A673 (cell line): ENCODE measurements around the gene CDK7.

ENCODE experiments used
- EZH2 ChIP-seq: fragments of 200-600 bp; sonication (generic); IDR thresholded peaks from 2 replicates; pipeline ENCODE4 v1.6.1; 2017; ENCODE audit warnings: borderline replicate concordance, low read depth, mild to moderate bottlenecking, mixed read lengths, antibody characterized with exemption, low read length; ENCODE audit not compliant: poor library complexity, severe bottlenecking
- TF ChIP-seq, protein P1 (sequence below): fragments of 300-800, 200-600 bp; sonication (generic); conservative IDR thresholded peaks from 2 replicates; pipeline ENCODE4 v1.5.1; 2017; ENCODE audit warnings: low read depth, mild to moderate bottlenecking, antibody characterized with exemption, low read length, moderate library complexity, mixed read lengths

DNA sequence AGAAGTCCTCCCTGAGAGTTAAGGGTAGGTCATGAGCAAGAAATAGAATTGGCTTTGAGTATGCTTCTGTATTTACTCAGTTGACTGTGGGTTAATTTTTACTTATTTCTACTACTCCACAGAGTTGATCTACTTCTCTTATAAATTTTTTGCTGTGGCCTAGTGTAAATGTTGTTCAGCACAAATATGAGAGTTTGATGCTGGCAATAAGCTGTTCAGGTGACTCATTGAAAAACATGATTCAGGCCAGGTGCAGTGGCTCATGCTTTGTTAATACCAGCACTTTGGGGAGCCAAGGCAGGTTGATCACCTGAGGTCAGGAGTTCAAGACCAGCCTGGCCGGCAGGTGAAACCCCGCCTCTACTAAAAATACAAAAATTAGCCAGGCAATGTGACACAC, 4.5 kb upstream of the CDK7 start:
- TF ChIP-seq, protein P1, sequence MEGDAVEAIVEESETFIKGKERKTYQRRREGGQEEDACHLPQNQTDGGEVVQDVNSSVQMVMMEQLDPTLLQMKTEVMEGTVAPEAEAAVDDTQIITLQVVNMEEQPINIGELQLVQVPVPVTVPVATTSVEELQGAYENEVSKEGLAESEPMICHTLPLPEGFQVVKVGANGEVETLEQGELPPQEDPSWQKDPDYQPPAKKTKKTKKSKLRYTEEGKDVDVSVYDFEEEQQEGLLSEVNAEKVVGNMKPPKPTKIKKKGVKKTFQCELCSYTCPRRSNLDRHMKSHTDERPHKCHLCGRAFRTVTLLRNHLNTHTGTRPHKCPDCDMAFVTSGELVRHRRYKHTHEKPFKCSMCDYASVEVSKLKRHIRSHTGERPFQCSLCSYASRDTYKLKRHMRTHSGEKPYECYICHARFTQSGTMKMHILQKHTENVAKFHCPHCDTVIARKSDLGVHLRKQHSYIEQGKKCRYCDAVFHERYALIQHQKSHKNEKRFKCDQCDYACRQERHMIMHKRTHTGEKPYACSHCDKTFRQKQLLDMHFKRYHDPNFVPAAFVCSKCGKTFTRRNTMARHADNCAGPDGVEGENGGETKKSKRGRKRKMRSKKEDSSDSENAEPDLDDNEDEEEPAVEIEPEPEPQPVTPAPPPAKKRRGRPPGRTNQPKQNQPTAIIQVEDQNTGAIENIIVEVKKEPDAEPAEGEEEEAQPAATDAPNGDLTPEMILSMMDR = no peak
- no peak for TF ChIP-seq EZH2
